ENCODE data around the gene RSRP1.

Gene RSRP1

DNA sequence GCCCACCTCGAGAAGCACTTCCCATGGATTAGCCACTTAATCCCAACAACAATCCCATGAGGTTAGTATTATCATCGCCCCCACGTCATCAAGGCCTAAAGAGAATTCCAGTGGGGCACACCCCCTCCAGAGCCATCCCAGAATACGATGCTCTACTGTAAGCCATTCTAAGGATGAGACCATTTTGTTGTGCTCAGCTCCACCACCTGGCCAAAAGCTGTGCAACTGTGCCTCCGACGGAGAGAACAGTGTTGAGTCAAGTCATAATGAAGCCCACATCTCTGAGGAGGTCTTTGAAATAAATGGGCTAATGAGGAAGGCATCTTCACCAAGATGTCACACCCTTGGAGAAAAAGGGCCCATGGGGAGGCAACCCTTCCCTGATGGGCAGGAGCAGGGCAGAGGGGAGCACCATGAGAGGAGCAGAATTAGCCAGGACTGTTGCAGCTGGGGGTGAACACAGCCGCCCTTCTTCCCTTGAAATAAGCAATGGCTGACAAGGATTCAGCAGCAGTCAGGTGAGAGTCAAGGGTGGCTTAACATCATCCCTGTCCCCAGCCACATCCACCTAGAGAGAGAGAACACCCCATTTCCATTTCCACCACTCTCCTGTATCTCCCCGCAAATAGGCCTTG lies 29.5 kb downstream of the RSRP1 start:
- DNase-seq (ENCODE audit: low spot score) = no peak

DNA sequence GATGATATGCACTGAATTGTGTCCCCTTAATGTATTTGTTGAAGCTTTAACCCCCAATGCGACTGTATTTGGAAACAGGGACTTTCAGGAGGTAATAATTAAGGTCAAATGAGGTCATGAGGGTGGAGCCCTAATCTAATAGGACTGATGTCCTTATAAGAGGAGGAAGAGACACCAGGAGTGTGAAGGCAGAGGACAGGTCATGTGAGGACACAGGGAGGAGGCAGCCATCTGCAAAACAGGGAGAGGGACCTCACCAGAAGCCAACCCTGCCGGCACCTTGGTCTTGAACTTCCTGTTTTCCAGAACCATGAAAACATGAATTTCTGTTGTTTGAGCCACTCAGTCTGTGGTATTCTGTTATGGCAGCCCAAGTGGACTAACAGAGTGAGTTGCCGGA lies 30.2 kb downstream of the RSRP1 start:
- no peak for DNase-seq (ENCODE audit: low spot score)

- DNase-seq (ENCODE audit: low spot score) = no peak
Observed at GRCh38 chr1:25216123-25216522, 31.1 kb downstream of the RSRP1 start.

- no peak for DNase-seq (ENCODE audit: low spot score)
Observed at GRCh38 chr1:25212725-25213124, 34.5 kb downstream of the RSRP1 start.

- DNase-seq (ENCODE audit: low spot score) = no peak
Observed at GRCh38 chr1:25210728-25211127, 36.5 kb downstream of the RSRP1 start.

DNA sequence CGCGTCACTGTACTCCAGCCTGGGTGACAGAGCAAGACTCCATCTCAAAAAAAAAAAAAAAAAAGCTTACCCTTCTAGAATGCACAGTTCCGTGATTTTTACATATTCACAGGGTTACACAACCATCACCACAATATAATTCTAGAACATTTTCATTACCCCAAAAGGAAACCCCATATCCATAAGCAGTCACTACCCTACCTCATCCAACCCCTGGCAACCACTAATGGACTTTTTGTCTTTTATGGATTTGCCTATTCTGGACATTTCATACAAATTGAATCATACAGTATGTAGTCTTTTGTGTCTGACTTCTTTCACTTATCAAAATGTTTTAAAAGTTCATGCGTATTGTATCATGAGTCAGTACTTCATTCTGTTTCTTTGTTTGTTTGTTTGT lies 37.7 kb downstream of the RSRP1 start:
- DNase-seq (ENCODE audit: low spot score) = no peak

GRCh38 chr1:25208561-25209222 lies 38.6 kb downstream of the RSRP1 start:
- DNase-seq (ENCODE audit: low spot score) = no peak

DNA sequence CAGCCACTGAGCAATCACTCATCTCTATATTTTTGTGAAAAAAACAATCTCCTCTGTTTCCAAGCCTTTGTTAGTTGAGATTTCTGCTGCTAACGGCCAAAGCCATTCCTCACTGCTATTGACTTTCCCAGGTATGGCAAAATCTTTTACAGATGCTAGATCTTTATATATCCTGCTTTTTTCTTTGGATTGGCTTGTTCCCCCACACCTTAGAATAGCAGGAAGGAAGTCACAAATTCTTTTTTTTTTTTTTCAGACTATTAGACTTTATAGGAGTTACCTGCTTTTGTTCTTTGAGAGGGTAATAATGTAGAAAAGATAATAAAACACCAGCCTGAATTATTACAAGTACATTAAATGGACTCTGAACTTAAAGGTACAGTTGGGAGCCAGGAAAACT lies 39.2 kb downstream of the RSRP1 start:
- no peak for DNase-seq (ENCODE audit: low spot score)

GRCh38 chr1:25206201-25206600 lies 41.1 kb downstream of the RSRP1 start:
- DNase-seq (ENCODE audit: low spot score) = no peak

GRCh38 chr1:25205786-25206185 lies 41.5 kb downstream of the RSRP1 start:
- DNase-seq (ENCODE audit: low spot score) = no peak

- peak; percentile 63 for DNase-seq (ENCODE audit: low spot score)
Observed at GRCh38 chr1:25204797-25205480, 42.3 kb downstream of the RSRP1 start.

DNA sequence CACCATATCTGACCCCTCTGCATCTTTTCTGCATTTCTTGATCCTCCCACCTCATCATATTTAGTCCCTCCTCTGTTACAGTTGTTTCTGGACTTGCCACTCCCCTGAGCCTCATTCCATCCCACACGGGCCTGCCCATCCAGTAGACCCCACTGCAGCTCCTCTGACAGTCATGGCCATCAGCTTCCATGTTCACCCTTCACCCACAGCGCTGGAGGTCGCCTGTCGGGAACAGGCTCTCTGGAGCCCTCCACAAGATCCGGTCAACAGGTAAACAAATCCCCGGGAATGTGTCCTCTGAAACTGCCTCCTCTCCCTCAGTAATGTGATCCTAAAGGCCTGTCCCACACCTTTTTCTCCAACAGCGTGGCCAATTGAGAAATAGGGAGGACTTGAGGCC lies 46.2 kb downstream of the RSRP1 start:
- no peak for DNase-seq (ENCODE audit: low spot score)

DNA sequence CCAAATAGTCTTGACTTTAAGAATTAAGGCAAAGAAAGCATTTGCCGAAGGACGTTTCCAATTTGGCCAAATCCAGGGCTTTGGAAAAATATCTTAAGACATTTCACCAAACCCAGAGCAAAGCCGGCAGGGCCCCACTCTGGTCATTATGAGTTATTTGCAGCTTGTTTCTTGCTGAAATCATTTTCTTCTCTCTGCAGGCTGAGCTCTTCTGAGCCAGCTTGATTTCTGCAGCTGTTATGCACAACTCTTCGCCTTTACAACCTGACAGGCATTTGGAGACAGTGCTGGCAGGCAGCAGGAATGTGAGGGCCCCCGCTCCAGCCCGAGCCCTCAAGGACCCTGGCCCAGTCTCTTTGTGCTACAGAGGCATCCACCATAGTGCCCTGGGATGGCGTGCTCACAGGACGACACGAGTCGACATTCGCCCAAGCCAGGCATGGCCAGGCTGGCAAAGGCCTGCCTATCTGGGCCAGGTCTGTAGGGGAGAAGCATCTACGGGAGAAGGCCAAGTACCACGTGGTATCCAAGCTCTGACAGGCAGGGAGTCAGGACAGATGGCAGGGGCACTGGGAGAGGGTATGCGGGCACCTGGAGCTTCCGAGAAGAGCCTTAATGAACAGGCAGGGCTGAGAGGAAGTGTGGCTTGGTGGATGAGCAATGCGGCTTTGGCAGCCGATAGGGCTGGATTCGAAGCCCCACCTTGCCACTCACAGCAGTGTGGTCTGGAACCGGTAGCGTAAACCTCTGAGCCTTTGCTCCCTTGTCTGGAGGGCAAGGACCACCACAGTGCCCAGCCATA lies 47.2 kb downstream of the RSRP1 start:
- DNase-seq (ENCODE audit: low spot score) = no peak

- peak; percentile 77 for DNase-seq (ENCODE audit: low spot score)
Observed at GRCh38 chr1:25198663-25199252, 48.5 kb downstream of the RSRP1 start.

DNA sequence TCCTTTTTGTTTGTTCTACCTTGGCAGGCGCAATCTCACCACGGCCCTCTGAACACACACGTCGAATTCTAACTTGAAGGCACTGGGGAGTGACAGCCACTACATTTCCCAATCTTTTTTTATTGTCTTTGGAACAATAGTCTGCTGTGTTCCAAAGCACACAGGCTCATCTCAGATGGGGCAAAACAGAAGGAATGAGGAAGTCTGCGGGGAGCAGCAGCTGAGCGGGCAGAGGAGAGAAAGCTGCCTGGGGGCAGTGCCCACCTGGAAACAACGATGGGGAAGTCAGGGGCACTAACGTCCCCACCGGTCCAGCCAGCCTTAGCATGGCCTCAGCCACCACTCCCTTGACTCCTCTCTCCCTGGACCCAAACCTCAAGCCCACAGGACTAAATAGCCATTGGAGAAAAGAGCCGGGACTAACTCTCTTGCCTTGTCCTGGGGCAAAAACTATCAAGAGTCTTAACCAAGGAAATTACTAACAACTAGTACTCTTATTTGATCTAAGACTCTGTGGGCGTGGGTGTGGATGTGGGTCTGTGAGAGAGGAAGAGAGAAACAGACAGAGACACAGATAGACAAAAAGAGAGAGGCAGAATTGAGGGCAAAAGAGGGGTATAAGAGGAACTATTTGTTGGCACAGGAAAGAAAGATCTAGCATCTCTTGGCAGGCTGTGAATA lies 49.1 kb downstream of the RSRP1 start:
- DNase-seq (ENCODE audit: low spot score) = peak; percentile 87

DNA sequence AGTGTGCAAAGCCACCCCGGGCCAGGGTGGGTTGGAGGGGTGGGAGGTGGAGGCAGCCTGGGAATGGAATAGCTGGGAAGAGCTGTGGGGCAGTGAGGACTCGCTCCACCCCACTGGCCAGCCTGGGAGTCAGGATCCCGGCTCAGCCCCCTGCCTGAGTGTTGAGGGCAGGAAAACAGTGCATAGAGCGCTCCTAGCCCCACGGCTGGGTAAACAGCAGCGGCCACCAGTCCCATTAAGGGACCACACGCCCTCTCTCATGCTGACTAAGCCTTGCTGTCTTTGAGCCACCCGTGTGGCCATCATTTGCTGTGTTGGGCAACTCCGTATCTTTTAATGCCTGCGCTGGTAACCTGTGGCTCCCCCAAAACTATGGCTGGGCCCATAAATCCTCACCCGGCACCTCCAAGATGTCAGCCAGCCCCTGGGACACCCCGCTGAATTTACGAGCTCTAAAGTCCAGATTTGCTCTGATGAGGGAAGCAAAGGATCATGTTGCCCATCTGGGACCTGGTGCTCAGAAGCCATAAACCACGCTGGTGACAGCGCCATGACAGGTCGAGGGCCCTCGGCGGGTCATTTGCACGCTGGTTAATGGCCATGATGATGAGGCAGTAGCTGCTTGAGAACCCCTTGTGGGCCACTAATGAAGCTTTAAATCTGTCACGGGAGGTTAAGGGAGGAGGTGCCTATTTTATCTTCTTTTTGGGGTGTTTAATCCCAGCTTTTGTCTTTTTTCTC lies 49.8 kb downstream of the RSRP1 start:
- no peak for DNase-seq (ENCODE audit: low spot score)

DNA sequence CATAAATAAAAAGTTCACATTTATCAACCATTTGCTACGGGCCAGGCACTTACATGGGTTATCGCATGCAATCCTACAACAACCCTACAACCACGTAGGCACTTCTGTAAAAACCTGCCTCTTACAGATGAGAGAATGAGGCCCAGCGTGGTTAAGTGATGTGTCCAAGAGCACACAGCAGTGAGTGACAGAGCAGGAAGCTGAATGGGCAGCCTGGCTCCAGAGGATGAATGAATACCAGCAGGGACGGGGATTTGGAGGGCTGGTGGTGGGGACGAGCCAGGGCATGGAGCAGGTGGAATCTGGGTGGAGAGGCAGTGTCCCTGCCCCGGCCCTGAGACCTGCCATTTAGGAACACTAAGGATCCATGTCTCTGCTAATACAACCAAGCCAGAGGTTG lies 50.4 kb downstream of the RSRP1 start:
- no peak for DNase-seq (ENCODE audit: low spot score)

DNA sequence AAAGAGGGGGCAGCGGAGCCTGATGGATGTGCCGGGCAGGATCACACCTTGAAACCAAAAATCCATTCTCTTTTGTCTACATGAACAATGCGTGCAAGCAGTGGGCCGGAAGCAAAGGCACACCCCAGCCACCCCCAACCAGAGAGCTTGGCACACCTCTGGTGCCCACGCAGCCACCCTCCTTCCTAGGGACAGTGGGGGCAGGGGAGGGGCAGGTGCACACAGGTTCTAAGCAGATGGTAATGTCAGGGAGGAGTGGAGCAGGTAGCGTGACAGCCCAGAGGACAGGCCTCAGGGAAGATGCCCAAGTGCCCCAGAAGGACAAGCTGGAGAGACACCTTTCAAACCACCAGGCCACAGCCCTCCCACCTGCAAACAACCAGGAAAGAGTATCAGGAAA lies 51.4 kb downstream of the RSRP1 start:
- no peak for DNase-seq (ENCODE audit: low spot score)

DNA sequence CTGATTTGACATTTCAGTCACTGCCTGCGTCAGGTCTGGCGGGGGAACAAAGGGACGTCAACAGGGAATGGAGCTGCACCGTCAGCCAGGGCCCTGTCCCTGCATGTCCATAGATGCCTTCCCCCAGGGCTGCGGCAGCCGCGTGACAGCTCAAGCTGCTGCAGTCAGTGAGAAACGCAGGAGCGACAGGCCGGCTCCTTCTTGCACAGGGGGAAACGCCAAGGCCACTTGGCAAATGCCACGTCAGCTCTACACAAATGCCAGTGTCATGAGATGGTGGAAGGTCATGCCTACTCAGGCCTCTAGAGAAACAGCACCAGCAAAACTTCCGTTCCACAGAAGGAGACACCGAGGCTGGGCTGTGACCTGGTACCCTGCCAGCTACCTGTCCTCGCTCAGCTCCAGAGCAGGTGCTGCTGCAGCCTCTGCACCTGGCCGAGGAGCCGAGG lies 52.7 kb downstream of the RSRP1 start:
- DNase-seq (ENCODE audit: low spot score) = no peak

GRCh38 chr1:25194054-25194453 lies 53.2 kb downstream of the RSRP1 start:
- DNase-seq (ENCODE audit: low spot score) = no peak

GRCh38 chr1:25193229-25193628 lies 54.0 kb downstream of the RSRP1 start:
- no peak for DNase-seq (ENCODE audit: low spot score)

Measured in pons (tissue), 1 donor.